Liver (tissue), 9 donors: ENCODE measurements around the gene UBE2K. TPM values are rescaled to one million over a fixed set of nuclear protein-coding genes. Genes with fewer than 3 reads are reported as not detected.

ENCODE experiments used
- DNase-seq: peaks from one replicate; pipeline ENCODE4 v3.0.0-alpha.2; 2017; ENCODE audit warnings: low spot score
- H3K27ac ChIP-seq, 2 donors: one replicate each; pipeline ENCODE4 v1.7.0; 2013; ENCODE audit warnings: inconsistent platforms in 2 of 2, low read length in 2 of 2, control low read depth in 1 of 2, low read depth in 1 of 2, mild to moderate bottlenecking in 1 of 2
- H3K27me3 ChIP-seq, 4 donors: one replicate each; pipeline versions ENCODE4 v1.6.1 to v1.7.0; 2013; ENCODE audit warnings: low read length in 3 of 4, inconsistent platforms in 1 of 4, mild to moderate bottlenecking in 1 of 4, moderate library complexity in 1 of 4; ENCODE audit not compliant: control insufficient read depth in 4 of 4, insufficient read depth in 4 of 4
- H3K36me3 ChIP-seq, 4 donors: one replicate each; pipeline versions ENCODE4 v1.6.1 to v1.7.0; 2013; ENCODE audit warnings: low read length in 3 of 4, mild to moderate bottlenecking in 3 of 4, low read depth in 1 of 4, moderate library complexity in 1 of 4; ENCODE audit not compliant: control insufficient read depth in 4 of 4, insufficient read depth in 3 of 4
- H3K4me1 ChIP-seq, 4 donors: one replicate each; pipeline versions ENCODE4 v1.6.1 to v1.7.0; 2013; ENCODE audit warnings: low read length in 3 of 4, mild to moderate bottlenecking in 3 of 4, moderate library complexity in 1 of 4; ENCODE audit not compliant: control insufficient read depth in 4 of 4, insufficient read depth in 4 of 4
- H3K4me3 ChIP-seq, 3 donors: one replicate each; pipeline versions ENCODE4 v1.6.1 to v1.7.0; 2013; ENCODE audit warnings: low read length in 3 of 3, control low read depth in 1 of 3, low read depth in 1 of 3, mild to moderate bottlenecking in 1 of 3
- H3K9ac ChIP-seq, 2 donors: one replicate each; pipeline ENCODE4 v1.7.0; 2013; ENCODE audit warnings: low read length in 2 of 2, mild to moderate bottlenecking in 2 of 2, moderate library complexity in 2 of 2, control low read depth in 1 of 2, low read depth in 1 of 2
- H3K9me3 ChIP-seq, 4 donors: one replicate each; pipeline versions ENCODE4 v1.6.1 to v1.7.0; 2013; ENCODE audit warnings: low read length in 3 of 4; ENCODE audit not compliant: control insufficient read depth in 4 of 4
- ATF3 ChIP-seq: IDR thresholded peaks from 2 replicates; pipeline ENCODE4 v1.6.1; 2016; ENCODE audit warnings: antibody characterized with exemption
- CTCF ChIP-seq: fragments of 150-350 bp; IDR thresholded peaks from 2 replicates; pipeline ENCODE4 v1.5.1; 2017; ENCODE audit warnings: improper control_type of control experiment, low read depth, low read length; ENCODE audit not compliant: missing input control
- EGR1 ChIP-seq, 2 donors: IDR thresholded peaks; 2 replicates each; pipeline ENCODE4 v1.6.1; 2016 to 2018; ENCODE audit warnings: antibody characterized with exemption in 2 of 2, low read depth in 2 of 2
- FOXA1 ChIP-seq: IDR thresholded peaks from 2 replicates; pipeline ENCODE4 v1.6.1; 2016; ENCODE audit warnings: antibody characterized with exemption
- FOXA2 ChIP-seq: IDR thresholded peaks from 2 replicates; pipeline ENCODE4 v1.6.1; 2016; ENCODE audit warnings: antibody characterized with exemption
- GABPA ChIP-seq, 2 donors: IDR thresholded peaks in 1 of 2; conservative IDR thresholded peaks in 1 of 2; 2 replicates each; pipeline ENCODE4 v1.6.1; 2016; ENCODE audit warnings: antibody characterized with exemption in 2 of 2, mild to moderate bottlenecking in 1 of 2, moderate library complexity in 1 of 2
- HNF4A ChIP-seq, 2 donors: conservative IDR thresholded peaks; 2 replicates each; pipeline ENCODE4 v1.6.1; 2016; ENCODE audit warnings: antibody characterized with exemption in 2 of 2, mild to moderate bottlenecking in 2 of 2
- HNF4G ChIP-seq: IDR thresholded peaks from 2 replicates; pipeline ENCODE4 v1.6.1; 2016; ENCODE audit warnings: antibody characterized with exemption
- JUND ChIP-seq, 2 donors: IDR thresholded peaks; 2 replicates each; pipeline ENCODE4 v1.6.1; 2016; ENCODE audit warnings: antibody characterized with exemption in 2 of 2
- MAX ChIP-seq: IDR thresholded peaks from 2 replicates; pipeline ENCODE4 v1.6.1; 2016; ENCODE audit warnings: antibody characterized with exemption
- NR2F2 ChIP-seq: IDR thresholded peaks from 2 replicates; pipeline ENCODE4 v1.6.1; 2016; ENCODE audit warnings: antibody characterized with exemption
- RAD21 ChIP-seq, 2 donors: IDR thresholded peaks; 2 replicates each; pipeline ENCODE4 v1.6.1; 2016; ENCODE audit warnings: antibody characterized with exemption in 2 of 2, mild to moderate bottlenecking in 2 of 2
- REST ChIP-seq: IDR thresholded peaks from 2 replicates; pipeline ENCODE4 v1.6.1; 2016; ENCODE audit warnings: antibody characterized with exemption, mild to moderate bottlenecking
- RXRA ChIP-seq, 2 donors: IDR thresholded peaks; 2 replicates each; pipeline ENCODE4 v1.6.1; 2017 to 2018; ENCODE audit warnings: antibody characterized with exemption in 2 of 2, mild to moderate bottlenecking in 1 of 2
- SP1 ChIP-seq: IDR thresholded peaks from 2 replicates; pipeline ENCODE4 v1.6.1; 2018; ENCODE audit warnings: antibody characterized with exemption, mild to moderate bottlenecking
- TAF1 ChIP-seq: conservative IDR thresholded peaks from 2 replicates; pipeline ENCODE4 v1.6.1; 2016; ENCODE audit warnings: antibody characterized with exemption, mild to moderate bottlenecking
- YY1 ChIP-seq: IDR thresholded peaks from 2 replicates; pipeline ENCODE4 v1.6.1; 2016; ENCODE audit warnings: antibody characterized with exemption, mild to moderate bottlenecking
- whole genome bisulfite sequencing: extraction: QIAGEN DNeasy Blood & Tissue Kit; methylation state at CpG from one replicate; pipeline ENCODE4 v1.1.7; 2013; 5-methylcytosine and 5-hydroxymethylcytosine counted together
- polyA plus RNA-seq, 2 donors: library from polyadenylated mRNA; stranded (reverse) in 1 of 2; unstranded in 1 of 2; fragments of 200-250 nt in 1 of 2; fragments of >200 nt in 1 of 2; fragmentation: Nextera tagmentation in 1 of 2; extraction: Ambion mirVana in 1 of 2; gene quantifications; one replicate each; pipeline versions ENCODE4 v1.2.1 to v1.2.3, GENCODE V29; 2013 to 2015
- total RNA-seq, 2 donors: library from RNA; depleted of rRNA; stranded (reverse); fragments of >200 nt; gene quantifications; one replicate each; pipeline ENCODE4 v1.2.3, GENCODE V29; 2014
- donor health status: healthy.
- donor health status: healthy.
- donor health status: healthy.
- donor health status: healthy.
- donor health status: healthy.

The UBE2K gene
- total and polyA plus RNA-seq, 4 donors = 21.5 to 45.3 (median 26.0) TPM

GRCh38 chr4:39731908-39732307 is 34.0 kb downstream of the UBE2K start:
- TF ChIP-seq HNF4G (no peak), EGR1 (IDR thresholded peaks at IDR 0.05; ENCODE audit: low read depth in 2 of 2) (no peak), GABPA (IDR thresholded peaks at IDR 0.05 in 1 of 2, conservative IDR thresholded peaks at IDR 0.05 in 1 of 2) (no peak), RXRA (IDR thresholded peaks at IDR 0.05) (no peak), MAX (no peak), HNF4A (conservative IDR thresholded peaks at IDR 0.05) (no peak), CTCF (no peak), NR2F2 (no peak), FOXA2 (no peak), JUND (IDR thresholded peaks at IDR 0.05) (no peak), RAD21 (IDR thresholded peaks at IDR 0.05) (no peak), YY1 (no peak), TAF1 (no peak), FOXA1 (no peak), ATF3 (no peak), SP1 (no peak), REST (no peak)
- Histone ChIP-seq H3K4me1 (peaks cover 0 to 4% (median 0%) of the 10 kb centered on the region in 4 donors), H3K4me3 (no peak overlapping the region), H3K9me3 (no peaks in the 10 kb centered on the region), H3K27me3 (no peaks in the 10 kb centered on the region), H3K36me3 (no peaks in the 10 kb centered on the region), H3K9ac (no peak overlapping the region), H3K27ac (no peak overlapping the region)
- no peak for DNase-seq
- WGBS = 90% methylated on average over 2 of the region's 2 CpGs

GRCh38 chr4:39732728-39733127 is 34.8 kb downstream of the UBE2K start:
- Histone ChIP-seq H3K4me1 (peaks cover 0 to 4% (median 0%) of the 10 kb centered on the region in 4 donors), H3K4me3 (no peak overlapping the region), H3K27me3 (no peaks in the 10 kb centered on the region), H3K27ac (no peak overlapping the region), H3K9me3 (no peaks in the 10 kb centered on the region), H3K9ac (no peak overlapping the region), H3K36me3 (no peaks in the 10 kb centered on the region)
- TF ChIP-seq FOXA1 = no peak
- TF ChIP-seq FOXA2 = no peak
- TF ChIP-seq ATF3 = no peak
- no peak for TF ChIP-seq RXRA (IDR thresholded peaks at IDR 0.05)
- TF ChIP-seq GABPA (IDR thresholded peaks at IDR 0.05 in 1 of 2, conservative IDR thresholded peaks at IDR 0.05 in 1 of 2) = no peak
- TF ChIP-seq NR2F2 = no peak
- no peak for TF ChIP-seq EGR1 (IDR thresholded peaks at IDR 0.05; ENCODE audit: low read depth in 2 of 2)
- no peak for TF ChIP-seq JUND (IDR thresholded peaks at IDR 0.05)
- no peak for TF ChIP-seq REST
- TF ChIP-seq YY1 = no peak
- TF ChIP-seq CTCF = no peak
- no peak for TF ChIP-seq HNF4A (conservative IDR thresholded peaks at IDR 0.05)
- TF ChIP-seq SP1 = no peak
- no peak for TF ChIP-seq RAD21 (IDR thresholded peaks at IDR 0.05)
- no peak for DNase-seq
- WGBS = 98% methylated on average over 3 of the region's 3 CpGs
